ENCODE measurements around the gene GNG4.
"Not testable (repeated sequence)": the region's sequence is repeated elsewhere in the genome, so short reads cannot be mapped to it uniquely, and the experiment has no call there.

- TF ChIP-seq CTCF (conservative IDR thresholded peaks at IDR 0.05; ENCODE audit: low read length); EZH2phosphoT487 (IDR thresholded peaks at IDR 0.05; ENCODE audit: borderline replicate concordance): not testable (repeated sequence)
Measured at GRCh38 chr1:235542845-235543244, 106.7 kb downstream of the GNG4 start.

Data from Loucy (cell line).